H1 (cell line): ENCODE measurements around the gene CTNNBL1. TPM values are rescaled to one million over a fixed set of nuclear protein-coding genes. Genes with fewer than 3 reads are reported as not detected.

Source experiments
- CTCF ChIA-PET: fragments of 300-600 bp; sonication (Branson Sonifier 250); formaldehyde crosslinking; loops from one replicate; lab custom pipeline; 2021; ENCODE audit not compliant: partially characterized antibody; lab: Charles Lee
- POLR2A ChIA-PET: fragments of 300-600 bp; sonication (Branson Sonifier 250); formaldehyde crosslinking; loops from one replicate; lab custom pipeline; 2021; ENCODE audit warnings: inconsistent platforms; ENCODE audit not compliant: partially characterized antibody; lab: Charles Lee
- DNase-seq, 2 experiments: peaks; one replicate each; pipeline versions ENCODE4 v3.0.0 to v3.0.0-alpha.2; 2010 to 2022; ENCODE audit warnings: low spot score in 2 of 2, low read depth in 1 of 2, mixed read lengths in 1 of 2
- FAIRE-seq: peaks from 2 replicates; lab custom pipeline; 2011; peaks lifted over from hg19 to GRCh38; lab: Jason Lieb, UNC
- H2AFZ ChIP-seq: 2 replicates; pipeline ENCODE4 v1.8.1; 2012; ENCODE audit warnings: low read length, inconsistent platforms
- H2AK5ac ChIP-seq: 2 replicates; pipeline ENCODE4 v1.6.1; 2013; ENCODE audit warnings: low read depth, low read length
- H2BK120ac ChIP-seq: replicated peaks from 2 replicates; pipeline ENCODE3; 2013; ENCODE audit warnings: low read depth, low read length, inconsistent platforms
- H2BK12ac ChIP-seq: 2 replicates; pipeline ENCODE4 v1.6.1; 2013; ENCODE audit warnings: low read depth, low read length
- H2BK15ac ChIP-seq: 2 replicates; pipeline ENCODE4 v1.6.1; 2013; ENCODE audit warnings: low read length
- H2BK20ac ChIP-seq: 2 replicates; pipeline ENCODE4 v1.6.1; 2013; ENCODE audit warnings: low read length
- H2BK5ac ChIP-seq: 2 replicates; pipeline ENCODE4 v1.6.1; 2013; ENCODE audit warnings: low read depth, low read length
- H3K14ac ChIP-seq: 2 replicates; pipeline ENCODE4 v1.6.1; 2013; ENCODE audit warnings: inconsistent platforms; ENCODE audit not compliant: insufficient read length
- H3K18ac ChIP-seq: 2 replicates; pipeline ENCODE4 v1.6.1; 2013; ENCODE audit warnings: low read length; ENCODE audit errors: extremely low read depth
- H3K23ac ChIP-seq: 2 replicates; pipeline ENCODE4 v1.6.1; 2013; ENCODE audit warnings: inconsistent platforms; ENCODE audit not compliant: insufficient read length
- H3K23me2 ChIP-seq: 2 replicates; pipeline ENCODE4 v1.6.1; 2013; ENCODE audit warnings: low read depth, low read length
- H3K27ac ChIP-seq: 2 replicates; pipeline ENCODE4 v1.6.1; 2011; ENCODE audit warnings: low read depth, low read length, inconsistent platforms
- H3K27me3 ChIP-seq, 4 experiments: replicated peaks in 1 of 4; 1 replicate in 1 of 4; 2 replicates in 3 of 4; pipeline versions ENCODE4 v1.6.1 to v1.8.1; 2011 to 2013; ENCODE audit warnings: low read length in 3 of 4, mild to moderate bottlenecking in 3 of 4, inconsistent platforms in 2 of 4, mixed read lengths in 2 of 4, moderate library complexity in 1 of 4; ENCODE audit not compliant: control insufficient read depth in 3 of 4, insufficient read depth in 3 of 4; ENCODE audit errors: extremely low read depth in 1 of 4
- H3K36me3 ChIP-seq, 4 experiments: 2 replicates each; pipeline versions ENCODE4 v1.6.1 to v1.8.1; 2011 to 2013; ENCODE audit warnings: mild to moderate bottlenecking in 4 of 4, low read length in 3 of 4, moderate library complexity in 2 of 4, control low read depth in 1 of 4, inconsistent platforms in 1 of 4; ENCODE audit not compliant: insufficient read depth in 4 of 4, control insufficient read depth in 2 of 4
- H3K4ac ChIP-seq: replicated peaks from 2 replicates; pipeline ENCODE3; 2013; ENCODE audit warnings: low read length, low read depth, mixed read lengths, inconsistent platforms; ENCODE audit not compliant: insufficient read length
- H3K4me1 ChIP-seq, 4 experiments: replicated peaks in 1 of 4; 1 replicate in 1 of 4; 2 replicates in 3 of 4; pipeline versions ENCODE4 v1.6.1 to v1.8.1; 2011 to 2013; ENCODE audit warnings: low read length in 3 of 4, inconsistent platforms in 2 of 4, mixed read lengths in 1 of 4; ENCODE audit not compliant: insufficient read depth in 4 of 4, control insufficient read depth in 3 of 4
- H3K4me2 ChIP-seq, 2 experiments: 2 replicates each; pipeline versions ENCODE4 v1.6.1 to v1.8.1; 2011 to 2013; ENCODE audit warnings: low read depth in 2 of 2, low read length in 2 of 2, control low read depth in 1 of 2, inconsistent platforms in 1 of 2, mild to moderate bottlenecking in 1 of 2; ENCODE audit not compliant: insufficient read depth in 1 of 2
- H3K4me3 ChIP-seq, 4 experiments: fragments of 200-600, 300-600 bp in 1 of 4; sonication (generic), shearing (Covaris generic), sonication (Bioruptor Twin) in 1 of 4; 2 replicates each; pipeline versions ENCODE4 v1.5.1 to v1.8.1; 2011 to 2016; ENCODE audit warnings: low read length in 4 of 4, low read depth in 3 of 4, control low read depth in 2 of 4, inconsistent platforms in 2 of 4, mild to moderate bottlenecking in 2 of 4, mixed read lengths in 1 of 4, moderate library complexity in 1 of 4; ENCODE audit not compliant: insufficient read depth in 2 of 4; ENCODE audit errors: extremely low read depth in 1 of 4
- H3K56ac ChIP-seq: replicated peaks from 2 replicates; pipeline ENCODE3; 2013; ENCODE audit warnings: low read depth, mild to moderate bottlenecking, mixed read lengths, low read length, inconsistent platforms; ENCODE audit not compliant: insufficient read length
- H3K79me1 ChIP-seq: 2 replicates; pipeline ENCODE4 v1.6.1; 2013; ENCODE audit warnings: low read depth, low read length, control low read depth
- H3K79me2 ChIP-seq, 2 experiments: 2 replicates each; pipeline versions ENCODE4 v1.6.1 to v1.8.1; 2012 to 2013; ENCODE audit warnings: low read length in 2 of 2, mild to moderate bottlenecking in 2 of 2, inconsistent platforms in 1 of 2; ENCODE audit not compliant: insufficient read depth in 2 of 2, control insufficient read depth in 1 of 2
- H3K9ac ChIP-seq, 4 experiments: replicated peaks in 1 of 4; 1 replicate in 1 of 4; 2 replicates in 3 of 4; pipeline versions ENCODE4 v1.6.1 to v1.8.1; 2011 to 2013; ENCODE audit warnings: low read depth in 3 of 4, low read length in 3 of 4, control low read depth in 2 of 4, mild to moderate bottlenecking in 2 of 4, moderate library complexity in 2 of 4, inconsistent platforms in 1 of 4; ENCODE audit errors: extremely low read depth in 1 of 4
- H3K9me3 ChIP-seq, 2 experiments: 2 replicates each; pipeline versions ENCODE4 v1.6.1 to v1.8.1; 2012 to 2013; ENCODE audit warnings: mild to moderate bottlenecking in 2 of 2, moderate library complexity in 2 of 2, control low read depth in 1 of 2, inconsistent platforms in 1 of 2, low read depth in 1 of 2, low read length in 1 of 2, mixed read lengths in 1 of 2; ENCODE audit not compliant: insufficient read depth in 2 of 2
- H4K20me1 ChIP-seq, 2 experiments: replicated peaks in 1 of 2; 2 replicates each; pipeline versions ENCODE3 to v1.8.1; 2011 to 2013; ENCODE audit warnings: inconsistent platforms in 2 of 2, low read length in 2 of 2, mild to moderate bottlenecking in 1 of 2; ENCODE audit not compliant: insufficient read depth in 2 of 2, control insufficient read depth in 1 of 2
- H4K5ac ChIP-seq: 2 replicates; pipeline ENCODE4 v1.6.1; 2013; ENCODE audit warnings: low read length, low read depth, mixed read lengths, inconsistent platforms; ENCODE audit not compliant: insufficient read length
- H4K8ac ChIP-seq: 2 replicates; pipeline ENCODE4 v1.8.0; 2013; ENCODE audit warnings: mild to moderate bottlenecking, moderate library complexity, low read length, inconsistent platforms; ENCODE audit not compliant: insufficient read depth; ENCODE audit errors: extremely low read depth
- H4K91ac ChIP-seq: replicated peaks from 2 replicates; pipeline ENCODE3; 2013; ENCODE audit warnings: low read length, mixed read lengths, inconsistent platforms; ENCODE audit not compliant: insufficient read length
- ASH2L ChIP-seq: fragments of 200-600, 300-600 bp; sonication (generic); IDR thresholded peaks from one replicate; pipeline ENCODE4 v1.7.1; 2017; ENCODE audit warnings: low read length
- CEBPB ChIP-seq: IDR thresholded peaks from 2 replicates; pipeline ENCODE4 v1.6.1; 2012; ENCODE audit warnings: low read depth, low read length
- CHD2 ChIP-seq: IDR thresholded peaks from 2 replicates; pipeline ENCODE4 v1.6.1; 2012; ENCODE audit warnings: low read length, improper control_type of control experiment
- EZH2 ChIP-seq: fragments of 200-600 bp; sonication (generic); IDR thresholded peaks from 2 replicates; pipeline ENCODE4 v1.7.1; 2012; ENCODE audit warnings: low read depth, mild to moderate bottlenecking, moderate library complexity, low read length, inconsistent platforms; ENCODE audit not compliant: severe bottlenecking
- POLR2AphosphoS5 ChIP-seq: IDR thresholded peaks from 2 replicates; pipeline ENCODE4 v1.6.1; 2011; ENCODE audit warnings: low read depth, low read length
- RXRA ChIP-seq: IDR thresholded peaks from 2 replicates; pipeline ENCODE4 v1.6.1; 2011; ENCODE audit warnings: low read depth, mild to moderate bottlenecking, low read length, moderate library complexity; ENCODE audit not compliant: insufficient read depth
- SAP30 ChIP-seq: fragments of 300-600 bp; sonication (generic); IDR thresholded peaks from 2 replicates; pipeline ENCODE4 v1.7.1; 2012; ENCODE audit warnings: low read length, moderate library complexity, mild to moderate bottlenecking, inconsistent platforms; ENCODE audit not compliant: insufficient read depth, insufficient replicate concordance
- SUZ12 ChIP-seq: fragments of 200-600 bp; sonication (generic); IDR thresholded peaks from 2 replicates; pipeline ENCODE4 v1.6.1; 2012; ENCODE audit warnings: mild to moderate bottlenecking, inconsistent platforms, low read length, moderate library complexity, mixed read lengths
- TAF1 ChIP-seq: IDR thresholded peaks from 2 replicates; pipeline ENCODE4 v1.6.1; 2011; ENCODE audit warnings: mild to moderate bottlenecking, low read depth, low read length
- WGBS, 2 experiments: shearing (Covaris generic) in 1 of 2; methylation state at CpG; one replicate each; pipeline versions ENCODE4 v1.1.6 to v1.1.7; 2013 to 2015; ENCODE audit warnings: low lambda C conversion rate in 2 of 2, mixed read lengths in 2 of 2, inconsistent platforms in 1 of 2, low coverage in 1 of 2, missing lambda C conversion rate in 1 of 2; ENCODE audit not compliant: insufficient replicate concordance in 2 of 2, insufficient coverage in 1 of 2, insufficient read length in 1 of 2; ENCODE audit errors: extremely low coverage in 1 of 2, missing lambda C conversion rate in 1 of 2; 5-methylcytosine and 5-hydroxymethylcytosine counted together
- polyA plus RNA-seq, 7 experiments: library from polyadenylated mRNA; depleted of rRNA in 3 of 7; stranded (reverse) in 5 of 7; unstranded in 2 of 7; fragments of >200 nt in 5 of 7; fragments of 200-250 nt in 2 of 7; gene quantifications; 1 replicate in 5 of 7; 2 replicates in 1 of 7; 4 replicates in 1 of 7; pipeline versions ENCODE4 v1.2.1 to v1.2.3, GENCODE V29; 2011 to 2013; ENCODE audit warnings: missing spikeins in 2 of 7, mixed read lengths in 2 of 7
- total RNA-seq: library from RNA; stranded (reverse); fragmentation: NEBNext Ultra II Directional; extraction: Animal tissue kit (Norgen Biotek cat#: 25700); gene quantifications from 2 replicates; pipeline ENCODE4 v1.2.1, GENCODE V29; 2021
- TF ChIP-seq, protein P1 (sequence below): IDR thresholded peaks from 2 replicates; pipeline ENCODE4 v1.6.1; 2012; ENCODE audit warnings: inconsistent platforms

The CTNNBL1 gene
- total and polyA plus RNA-seq, 2 of the 8 experiments (the other 6 are each of a cell fraction or from before 2014, with no cell fraction given), result 19.6 to 81.6 TPM

DNA sequence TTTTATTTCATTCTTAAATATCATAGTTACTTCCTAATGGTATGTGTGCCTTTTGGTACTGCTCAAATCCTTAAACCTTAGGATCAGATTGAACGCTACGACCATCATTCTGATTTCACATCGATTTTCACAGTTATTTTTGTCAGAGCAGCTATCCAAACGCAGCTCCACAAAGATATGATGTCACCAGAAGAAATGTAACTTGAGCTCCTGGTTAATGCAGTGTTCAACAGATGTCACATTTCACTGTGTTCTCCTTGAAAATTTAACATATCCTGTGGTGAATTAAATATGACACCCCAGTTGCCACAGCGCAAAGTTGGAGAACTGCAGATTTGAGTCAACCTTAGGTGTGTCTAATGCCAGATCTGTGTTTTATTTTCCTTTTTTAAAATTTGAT, 81.4 kb downstream of the CTNNBL1 start:
- no peak overlapping the region for H3K4ac ChIP-seq
- H3K4me2 ChIP-seq, result no peak overlapping the region
- no peaks in the 10 kb centered on the region; a peak in 1 of 8 replicates for H3K36me3 ChIP-seq
- no peak overlapping the region for H3K23ac ChIP-seq
- no peaks in the 10 kb centered on the region for H3K9me3 ChIP-seq
- no peak overlapping the region for H2BK12ac ChIP-seq
- no peaks in the 10 kb centered on the region for H3K27me3 ChIP-seq
- DNase-seq (no peak), FAIRE-seq (no peak)
- 87% methylated on average over 5 of the region's 5 CpGs; no CpG with 5 or more reads in 1 of the 2 experiments for WGBS, 2 experiments
- ChIA-PET CTCF (interaction anchor here (1.4 to 2.0 kb wide), 2 partner anchors 17 to 83 kb away, joined by 3 to 9 read pairs; no protein-coding TSS in a partner anchor), POLR2A (interaction anchor here (0.6 kb wide), 1 partner anchor 10 kb away, joined by 3 read pairs; no protein-coding TSS in a partner anchor)
- H3K27ac ChIP-seq, result no peak overlapping the region
- no peak overlapping the region for H4K91ac ChIP-seq
- H2AFZ ChIP-seq, result no peak overlapping the region
- no peak overlapping the region for H2AK5ac ChIP-seq
- H3K18ac ChIP-seq, result no peak overlapping the region
- H3K23me2 ChIP-seq, result no peaks in the 10 kb centered on the region
- H4K5ac ChIP-seq, result no peak overlapping the region
- TF ChIP-seq ASH2L (no peak), RXRA (no peak), SAP30 (no peak), TAF1 (no peak), POLR2AphosphoS5 (no peak), CHD2 (no peak), CEBPB (no peak), SUZ12 (no peak), EZH2 (no peak)
- TF ChIP-seq, protein P1, sequence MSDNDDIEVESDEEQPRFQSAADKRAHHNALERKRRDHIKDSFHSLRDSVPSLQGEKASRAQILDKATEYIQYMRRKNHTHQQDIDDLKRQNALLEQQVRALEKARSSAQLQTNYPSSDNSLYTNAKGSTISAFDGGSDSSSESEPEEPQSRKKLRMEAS, result no peak
- no peak overlapping the region for H3K4me3 ChIP-seq
- no peaks in the 10 kb centered on the region for H3K4me1 ChIP-seq
- H2BK15ac ChIP-seq, result no peak overlapping the region
- H2BK5ac ChIP-seq, result no peak overlapping the region
- no peak overlapping the region for H3K14ac ChIP-seq
- H2BK20ac ChIP-seq, result no peak overlapping the region
- H2BK120ac ChIP-seq, result no peak overlapping the region
- H3K79me2 ChIP-seq, result no peaks in the 10 kb centered on the region
- H4K20me1 ChIP-seq, result no peaks in the 10 kb centered on the region
- H3K9ac ChIP-seq, result no peak overlapping the region
- no peak overlapping the region for H3K56ac ChIP-seq
- H4K8ac ChIP-seq, result no peak overlapping the region
- no peaks in the 10 kb centered on the region for H3K79me1 ChIP-seq
